Middle frontal gyrus (tissue), 1 donor: Measurements from ENCODE around the gene TRA2B.
"Not testable (repeated sequence)": the region's sequence is repeated elsewhere in the genome, so short reads cannot be mapped to it uniquely, and the experiment has no call there.

ENCODE experiments used
- DNase-seq: peaks from one replicate; pipeline ENCODE4 v3.0.0-alpha.2; 2015; ENCODE audit warnings: low spot score; ENCODE audit errors: extremely low spot score

Gene TRA2B

DNA sequence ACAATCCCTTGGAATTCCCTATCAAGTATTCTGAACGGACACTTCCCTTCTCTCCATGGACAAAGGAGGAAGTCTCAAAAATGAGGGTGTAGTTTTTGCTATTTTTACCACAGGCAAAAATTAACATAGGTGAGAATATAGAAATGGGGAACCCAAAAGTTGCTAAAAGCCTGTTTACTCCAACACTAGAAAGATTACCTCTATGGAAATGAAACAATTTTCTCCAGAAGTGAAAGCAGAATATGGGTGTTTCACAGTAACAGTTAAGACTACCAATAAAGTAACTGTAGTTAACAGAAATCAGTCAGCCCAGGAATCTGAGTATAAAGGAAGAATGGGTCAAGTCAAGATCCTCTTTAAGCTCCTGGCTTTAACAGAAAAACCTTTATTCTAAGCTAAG lies 9.3 kb downstream of the TRA2B start:
- no peak for DNase-seq

DNA sequence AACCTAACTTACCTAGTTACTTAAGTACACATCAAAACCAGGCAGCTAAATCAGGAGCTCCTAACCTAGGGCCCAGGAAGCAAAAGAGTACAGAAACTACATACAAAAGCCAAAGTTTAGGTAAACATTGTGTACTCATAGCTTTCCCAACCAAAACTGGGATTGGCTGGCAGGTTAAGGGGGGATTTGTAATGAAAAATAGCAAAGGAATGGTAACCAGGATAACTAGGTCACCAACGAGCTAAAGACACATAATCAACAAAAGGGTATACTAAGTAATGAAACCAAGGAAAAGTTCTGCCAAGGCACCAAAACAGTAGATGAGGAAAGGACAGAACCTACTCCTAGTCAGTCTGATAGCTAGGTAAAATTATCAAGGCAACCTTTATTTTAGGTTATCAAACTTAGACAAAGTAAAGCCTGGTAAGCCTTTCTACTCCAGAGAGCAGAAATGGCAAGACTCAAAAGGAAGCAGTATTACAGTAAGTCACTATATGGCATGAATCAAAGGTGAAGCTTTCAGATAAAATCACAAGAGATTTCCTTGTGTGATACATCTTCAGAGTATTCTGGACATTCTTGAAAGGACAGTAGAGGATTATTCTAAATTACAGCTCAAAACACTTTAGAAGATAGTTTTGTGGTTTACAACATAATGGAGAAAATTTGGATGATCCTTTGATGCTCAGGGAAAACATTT lies 10.2 kb downstream of the TRA2B start:
- no peak for DNase-seq

DNA sequence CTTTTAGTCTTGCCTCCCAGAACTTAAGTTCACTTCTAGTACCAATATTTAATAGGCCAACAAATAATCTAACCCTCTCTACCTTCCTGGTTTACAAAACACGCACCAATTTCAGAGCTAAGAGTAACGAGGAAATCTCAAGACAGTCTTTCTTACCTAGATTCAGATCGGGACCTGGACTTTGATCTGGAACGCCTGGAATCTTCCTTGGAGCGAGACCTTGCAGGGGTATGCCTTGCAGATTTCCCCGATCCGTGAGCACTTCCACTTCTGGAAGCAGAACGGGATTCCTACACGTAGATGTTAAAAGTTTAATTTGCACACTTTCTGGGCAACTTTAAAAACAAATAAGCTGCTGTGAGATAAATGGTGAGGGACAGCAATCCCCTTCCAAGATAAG lies 11.4 kb downstream of the TRA2B start:
- no peak for DNase-seq

DNA sequence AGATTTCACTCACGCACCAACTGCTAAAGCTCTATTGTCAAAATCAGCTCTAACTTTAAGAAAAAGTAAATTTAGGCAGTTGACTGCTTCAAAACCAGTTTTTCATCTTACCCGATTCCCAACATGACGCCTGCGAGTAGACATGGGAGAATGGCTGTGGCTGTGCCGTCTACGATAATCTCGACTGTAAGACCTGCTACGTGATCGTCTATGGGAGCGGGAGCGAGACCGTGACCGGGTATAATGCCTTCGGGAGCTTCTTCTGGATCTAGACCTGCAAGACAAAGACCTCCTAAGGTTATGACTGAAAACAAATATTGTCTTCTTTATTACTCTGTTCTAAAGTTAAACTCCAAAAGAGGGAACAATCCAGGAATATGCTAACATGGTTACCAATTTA lies 12.5 kb downstream of the TRA2B start:
- DNase-seq: no peak

DNA sequence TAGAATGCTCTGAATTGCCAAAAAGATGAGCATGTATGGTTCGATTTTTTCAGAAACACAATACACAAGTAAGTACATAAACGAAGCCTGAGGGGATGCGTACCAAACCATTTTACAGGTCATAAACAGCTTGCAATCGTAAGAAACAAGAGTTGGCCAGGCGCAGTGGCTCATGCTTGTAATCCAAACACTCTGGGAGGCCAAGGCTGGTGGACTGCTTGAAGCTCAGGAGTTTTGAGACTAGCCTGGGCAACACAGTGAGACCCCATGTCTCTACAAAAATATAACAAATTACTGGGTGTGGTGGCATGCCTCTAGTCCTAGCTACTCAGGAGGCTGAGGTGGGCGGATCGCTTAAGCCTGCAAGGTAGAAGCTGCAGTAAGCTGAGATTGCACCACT lies 13.4 kb downstream of the TRA2B start:
- no peak for DNase-seq

DNA sequence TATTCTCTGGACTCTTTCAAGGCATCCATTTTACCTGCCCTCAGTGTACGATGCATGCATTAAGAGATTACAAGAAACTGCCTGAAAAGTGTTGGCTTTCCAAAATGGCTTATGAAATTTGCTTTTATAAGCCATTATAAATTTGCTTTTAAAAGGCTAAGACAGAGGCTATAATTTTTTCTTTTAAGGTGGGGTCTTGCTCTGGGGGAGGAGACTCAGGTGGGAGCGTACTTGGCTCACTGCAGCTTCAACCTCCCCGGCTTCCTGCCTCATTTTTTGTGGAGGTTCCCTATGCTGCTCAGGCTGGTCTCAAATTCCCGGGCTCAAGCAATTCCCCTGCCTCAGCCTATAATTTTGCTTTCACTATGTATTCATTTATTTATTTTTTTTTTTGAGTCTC lies 17.6 kb downstream of the TRA2B start:
- DNase-seq: no peak

DNA sequence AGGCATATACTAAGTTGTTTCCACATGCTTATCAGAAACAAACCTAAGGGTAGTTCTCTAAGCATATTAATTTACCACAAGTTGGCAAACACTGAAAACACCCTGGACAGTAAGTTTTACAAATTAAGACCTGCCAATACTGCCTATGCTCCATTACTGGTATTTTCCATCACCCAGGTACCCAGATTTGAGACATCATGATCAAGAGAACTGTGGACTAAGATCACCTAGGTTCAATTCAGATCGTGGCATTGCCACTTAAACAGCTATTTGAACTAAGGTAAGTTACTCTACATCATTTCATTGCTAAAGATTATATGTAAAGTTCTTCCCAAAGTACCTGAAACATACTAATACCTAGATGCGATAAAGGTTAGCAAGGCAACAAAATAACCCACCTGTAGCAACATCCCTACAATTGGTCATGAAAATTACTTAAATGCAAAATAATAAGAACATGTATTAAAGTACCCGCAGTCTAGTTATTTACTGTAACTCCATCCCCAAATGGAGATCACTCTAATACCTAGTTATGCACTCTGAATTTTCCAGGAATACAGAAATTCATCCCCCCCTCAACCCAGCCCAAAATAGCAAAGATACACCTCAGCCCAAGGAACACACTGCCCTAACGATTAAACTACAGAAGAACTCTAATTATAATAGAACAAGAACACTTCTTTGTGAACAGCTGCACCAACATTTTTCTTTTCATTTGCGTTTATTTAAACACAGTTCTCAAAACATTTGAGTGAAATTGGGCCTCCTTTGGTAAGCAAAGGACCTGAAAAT lies 21.6 kb downstream of the TRA2B start:
- DNase-seq: no peak

DNA sequence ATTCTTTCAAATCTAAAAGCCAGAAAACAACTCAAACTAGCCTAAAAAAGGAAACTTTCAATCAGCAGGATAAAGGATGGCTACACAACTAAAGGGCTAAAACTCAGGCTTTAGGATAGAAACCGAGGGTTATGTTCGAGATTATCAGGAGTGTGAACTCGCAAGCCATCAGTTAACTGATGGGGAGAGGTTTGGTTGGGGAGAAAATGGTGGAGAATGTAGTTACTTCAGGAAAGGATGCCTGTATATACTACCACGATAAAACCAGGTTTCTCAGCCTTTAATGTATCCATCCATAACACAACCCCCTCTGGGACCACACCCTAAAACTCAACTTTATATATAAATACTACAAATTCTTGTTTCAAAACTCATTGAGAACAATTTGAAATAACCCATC lies 22.2 kb downstream of the TRA2B start:
- DNase-seq: no peak

DNA sequence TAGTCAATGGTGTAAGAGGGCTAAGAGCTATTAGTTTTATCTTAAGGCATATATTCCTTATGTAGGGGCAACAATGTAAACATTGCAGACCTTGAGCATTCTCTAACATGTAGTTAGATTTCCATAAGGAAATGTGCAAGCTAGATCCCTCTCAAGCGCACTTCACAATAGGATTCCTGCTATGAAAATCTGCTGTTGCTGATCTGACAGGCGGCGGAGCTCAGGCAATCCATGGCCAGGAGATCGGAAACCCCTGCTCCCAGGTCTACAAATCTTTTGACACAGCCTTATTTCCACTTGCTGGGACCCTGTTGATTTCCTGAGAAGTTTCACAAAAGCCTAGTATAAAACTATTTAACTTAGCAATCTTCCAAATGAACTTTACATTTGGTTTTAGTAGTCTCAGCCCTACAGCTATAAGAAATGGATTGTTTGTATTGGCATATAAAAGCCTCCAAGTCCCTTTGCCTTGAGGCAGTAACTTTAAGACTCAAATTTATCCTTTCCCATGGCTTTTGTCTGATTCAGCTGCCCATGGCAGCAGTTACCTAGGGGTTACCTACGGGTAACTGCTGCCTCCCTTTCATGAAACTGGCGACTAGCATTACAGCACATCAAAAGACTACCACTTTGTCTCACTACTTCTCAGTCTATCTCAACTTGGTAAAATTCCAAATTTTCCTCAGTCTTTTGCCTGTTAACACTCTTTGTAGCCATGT lies 22.7 kb downstream of the TRA2B start:
- DNase-seq: no peak

DNA sequence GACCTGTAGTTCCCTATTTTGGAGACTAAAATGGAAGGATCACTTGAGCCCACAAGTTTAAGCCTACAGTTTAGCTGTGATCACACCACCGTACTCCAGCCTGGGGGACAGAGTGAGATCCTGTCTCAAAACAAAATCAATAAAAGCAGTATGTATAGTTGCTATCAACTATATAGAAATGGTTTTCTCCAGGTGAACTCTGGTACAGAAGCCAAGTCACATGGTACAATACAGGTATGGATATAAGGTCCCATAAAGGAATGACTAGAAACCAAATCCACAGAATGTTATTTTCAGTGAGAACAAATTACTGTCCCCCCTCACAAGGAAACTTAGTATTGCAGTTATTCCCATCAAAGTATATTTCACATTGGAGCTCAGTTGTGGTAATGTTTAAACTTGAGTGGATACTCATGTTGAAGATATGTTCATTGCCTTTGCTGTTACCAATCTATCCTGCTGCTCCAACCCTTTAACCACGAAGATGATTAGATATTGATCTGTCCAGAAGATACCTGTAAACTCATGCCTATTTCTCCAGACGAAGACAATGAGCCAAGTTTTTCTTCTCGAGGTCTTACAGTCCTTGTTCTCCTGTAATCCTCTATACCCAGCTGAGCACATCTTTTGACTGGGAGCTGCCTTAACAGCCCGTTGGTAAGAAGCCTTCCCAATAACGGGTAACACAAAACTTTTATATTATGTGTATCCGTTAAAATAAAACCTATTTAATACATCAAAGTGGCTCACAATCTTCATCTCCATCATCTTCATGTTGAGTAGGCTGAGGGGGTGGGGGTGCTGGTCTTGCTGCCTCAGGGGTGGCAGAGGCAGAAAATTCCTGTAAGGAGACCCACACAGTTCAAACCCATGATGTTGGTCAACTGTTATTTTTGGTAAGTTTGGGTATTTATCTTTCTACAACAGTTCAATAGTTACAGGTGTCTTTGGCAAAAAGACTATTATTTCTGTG lies 24.6 kb downstream of the TRA2B start:
- no peak for DNase-seq

DNA sequence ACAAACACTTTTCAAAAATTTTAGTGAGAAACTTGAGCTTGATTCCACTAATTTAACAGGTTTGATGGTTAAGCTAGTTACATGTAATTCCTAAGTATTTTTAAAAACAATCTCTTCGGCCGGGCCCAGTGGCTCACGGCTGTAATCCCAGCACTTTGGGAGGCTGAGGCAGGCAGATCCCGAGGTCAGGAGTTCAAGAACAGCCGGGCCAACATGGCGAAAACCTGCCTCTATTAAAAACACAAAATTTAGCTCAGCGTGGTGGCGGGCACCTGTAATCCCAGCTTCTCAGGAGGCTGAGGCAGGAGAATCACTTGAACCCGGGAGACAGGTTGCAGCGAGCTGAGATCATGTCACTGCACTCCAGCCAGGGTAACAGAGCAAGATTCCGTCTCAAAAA lies 25.3 kb downstream of the TRA2B start:
- no peak for DNase-seq

DNA sequence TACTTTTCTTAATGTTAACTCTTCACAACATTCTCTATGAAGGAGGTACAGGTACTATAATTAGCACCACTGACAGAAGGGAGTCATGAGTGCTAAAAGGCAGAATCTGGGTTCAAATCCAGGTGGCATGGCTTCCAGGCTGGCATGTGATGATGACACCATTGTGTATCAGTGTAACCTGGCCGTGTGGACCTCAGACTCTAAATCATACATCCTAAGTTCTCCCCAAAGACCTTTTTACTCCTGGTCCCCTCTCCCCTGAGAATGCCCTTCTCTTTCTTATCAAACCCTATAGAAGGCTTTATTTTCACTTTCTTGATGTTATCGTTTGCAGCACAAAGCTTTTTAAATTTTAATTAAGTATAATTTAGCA lies 26.8 kb downstream of the TRA2B start:
- DNase-seq: not testable (repeated sequence)

DNA sequence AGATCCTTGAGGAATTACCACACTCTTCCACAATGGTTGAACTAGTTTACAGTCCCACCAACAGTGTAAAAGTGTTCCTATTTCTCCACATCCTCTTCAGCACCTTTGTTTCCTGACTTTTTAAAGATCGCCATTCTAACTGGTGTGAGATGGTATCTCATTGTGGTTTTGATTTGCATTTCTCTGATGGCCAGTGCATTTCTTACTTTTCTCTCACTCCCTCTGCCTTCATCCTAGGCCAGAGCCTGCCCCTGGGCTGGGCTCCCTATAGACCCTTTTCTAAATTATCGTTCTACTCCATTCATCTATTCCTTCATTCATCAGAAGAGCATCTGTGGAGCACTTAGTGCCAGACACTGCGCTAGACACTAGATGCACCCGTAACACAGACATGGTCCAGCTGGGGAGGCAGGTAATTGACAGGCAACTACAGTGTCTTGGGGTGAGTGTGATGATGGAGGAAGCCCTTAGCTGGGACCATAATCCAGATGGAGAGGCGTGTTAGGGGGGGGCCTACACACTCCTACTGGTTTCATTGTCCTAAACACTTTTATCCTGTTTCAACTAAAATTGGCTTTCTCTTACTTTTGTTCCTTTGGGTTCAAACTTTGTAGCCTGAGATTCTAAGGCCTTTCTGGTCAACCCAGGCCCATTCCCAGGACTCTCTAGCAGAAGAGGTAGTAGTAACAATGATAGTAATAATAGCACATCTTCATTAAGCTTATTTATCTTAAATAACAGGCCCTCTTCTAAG lies 27.3 kb downstream of the TRA2B start:
- not testable (repeated sequence) for DNase-seq

DNA sequence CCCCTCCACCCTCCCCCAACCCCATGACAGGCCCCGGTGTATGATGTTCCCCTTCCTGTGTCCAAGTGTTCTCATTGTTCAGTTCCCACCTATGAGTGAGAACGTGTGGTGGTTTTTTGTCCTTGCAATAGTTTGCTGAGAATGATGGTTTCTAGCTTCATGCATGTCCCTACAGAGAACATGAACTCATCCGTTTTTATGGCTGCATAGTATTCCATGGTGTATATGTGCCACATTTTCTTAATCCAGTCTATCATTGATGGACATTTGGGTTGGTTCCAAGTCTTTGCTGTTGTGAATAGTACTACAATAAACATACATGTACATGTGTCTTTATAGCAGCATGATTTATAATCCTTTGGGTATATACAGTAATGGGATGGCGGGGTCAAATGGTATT lies 27.9 kb downstream of the TRA2B start:
- not testable (repeated sequence) for DNase-seq

DNA sequence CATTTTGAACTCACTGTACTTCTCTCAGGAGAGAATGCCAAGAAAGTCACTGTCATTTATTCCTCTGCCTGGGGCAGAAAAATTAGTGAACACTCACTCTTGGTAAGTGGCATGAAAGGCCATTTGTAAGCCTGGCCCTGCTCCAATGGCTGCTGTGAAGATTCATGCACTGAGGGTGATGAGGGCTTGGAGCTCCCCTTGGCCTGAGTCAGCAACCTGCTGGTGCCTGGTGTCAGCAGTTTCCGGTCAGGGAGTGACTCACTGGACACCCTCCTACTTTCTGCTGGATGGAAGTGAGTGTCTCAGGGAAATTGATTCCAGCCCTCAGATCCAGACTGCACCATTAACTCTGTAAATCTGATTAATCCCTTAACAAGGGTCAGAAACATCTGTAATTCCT lies 37.6 kb downstream of the TRA2B start:
- DNase-seq: no peak

DNA sequence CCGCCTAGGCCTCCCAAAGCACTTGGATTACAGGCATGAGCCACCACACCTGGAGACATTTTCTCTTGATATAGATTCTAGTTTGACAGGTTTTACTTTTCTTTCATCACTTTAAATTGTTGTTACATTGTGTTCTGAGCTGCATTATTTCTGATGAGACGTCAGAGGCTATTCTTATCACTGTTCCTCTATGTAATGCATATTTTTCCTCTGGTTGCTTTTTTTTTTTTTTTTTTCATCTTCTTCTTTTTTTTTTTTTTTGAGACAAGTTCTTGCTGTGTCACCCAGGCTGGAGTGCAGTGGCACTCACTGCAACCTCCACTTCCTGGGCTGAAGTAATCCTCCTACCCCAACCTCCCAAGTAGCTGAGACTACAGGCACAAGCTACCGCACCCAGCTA lies 41.2 kb downstream of the TRA2B start:
- no peak for DNase-seq

DNA sequence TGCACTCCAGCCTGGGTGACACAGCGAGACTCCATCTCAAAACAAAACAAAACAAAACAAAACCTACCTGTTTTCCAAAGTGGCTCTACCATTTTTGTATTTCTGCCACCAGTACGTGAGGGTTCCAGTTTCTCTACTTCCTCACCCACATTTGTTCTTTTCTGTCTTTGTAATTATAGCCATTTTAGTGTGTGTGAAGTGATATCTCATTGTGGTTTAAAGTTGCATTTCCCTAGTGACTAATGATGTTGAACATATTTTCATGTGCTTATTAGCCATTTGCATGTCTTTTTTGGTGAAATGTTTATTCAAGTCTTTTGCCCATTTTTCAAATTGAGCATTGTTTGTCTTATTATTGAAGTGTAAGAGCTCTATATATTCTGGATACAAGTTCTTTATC lies 50.7 kb downstream of the TRA2B start:
- DNase-seq: no peak

DNA sequence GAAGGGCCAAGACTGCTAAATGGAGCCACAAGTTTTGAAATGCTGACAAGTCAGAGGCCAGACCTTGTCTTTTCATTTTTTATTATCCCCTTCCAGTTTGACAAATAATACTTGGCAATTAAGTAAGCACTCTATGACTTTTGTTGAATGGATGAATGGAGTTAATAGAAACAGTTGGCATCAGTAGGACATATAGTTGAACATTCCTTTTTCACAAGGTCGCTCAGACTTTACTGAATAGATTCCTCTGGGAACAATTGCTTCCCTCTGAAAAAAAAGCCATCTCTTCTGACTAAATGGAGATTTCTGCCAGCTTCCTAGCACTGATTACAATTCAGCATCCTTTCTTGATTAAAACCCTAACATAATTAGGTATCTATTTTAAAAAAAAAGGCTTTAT lies 53.2 kb downstream of the TRA2B start:
- DNase-seq: no peak

DNA sequence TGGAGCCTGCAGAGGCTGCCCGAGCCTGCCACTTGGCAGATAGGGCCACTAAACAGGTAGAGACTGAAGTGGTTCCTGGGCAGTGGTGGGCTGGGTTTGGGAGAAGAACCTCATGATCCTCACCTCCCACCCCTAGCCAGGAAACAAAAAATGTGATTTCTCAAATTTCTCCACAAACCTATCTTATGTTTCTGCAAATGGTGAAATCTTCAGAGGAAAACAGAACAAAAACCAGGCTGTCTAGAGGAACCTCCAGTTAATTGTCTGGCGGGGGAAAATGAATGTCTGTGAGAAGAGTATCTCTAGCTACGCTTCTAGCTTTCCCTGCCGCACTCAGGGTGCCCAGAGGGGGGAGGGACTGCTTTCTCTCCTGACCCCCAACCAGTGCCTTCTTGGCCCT lies 55.9 kb downstream of the TRA2B start:
- no peak for DNase-seq

DNA sequence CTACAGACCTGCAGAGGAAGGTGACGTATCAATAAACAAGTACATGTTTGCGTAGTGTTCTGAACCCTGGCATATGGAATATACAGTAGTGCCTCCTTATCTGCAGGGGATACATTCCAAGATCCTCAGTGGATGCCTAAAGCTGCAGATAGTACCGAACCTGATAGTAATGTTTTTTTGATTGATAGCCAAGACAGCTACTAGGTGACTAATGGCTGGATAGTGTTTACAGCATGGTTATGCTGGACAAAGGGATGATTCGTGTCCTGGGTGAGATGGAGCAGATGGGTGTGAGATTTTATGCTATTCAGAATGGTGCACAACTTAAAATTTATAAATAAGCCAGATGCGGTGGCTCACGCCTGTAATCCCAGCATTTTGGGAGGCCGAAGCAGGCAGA lies 57.2 kb downstream of the TRA2B start:
- no peak for DNase-seq

DNA sequence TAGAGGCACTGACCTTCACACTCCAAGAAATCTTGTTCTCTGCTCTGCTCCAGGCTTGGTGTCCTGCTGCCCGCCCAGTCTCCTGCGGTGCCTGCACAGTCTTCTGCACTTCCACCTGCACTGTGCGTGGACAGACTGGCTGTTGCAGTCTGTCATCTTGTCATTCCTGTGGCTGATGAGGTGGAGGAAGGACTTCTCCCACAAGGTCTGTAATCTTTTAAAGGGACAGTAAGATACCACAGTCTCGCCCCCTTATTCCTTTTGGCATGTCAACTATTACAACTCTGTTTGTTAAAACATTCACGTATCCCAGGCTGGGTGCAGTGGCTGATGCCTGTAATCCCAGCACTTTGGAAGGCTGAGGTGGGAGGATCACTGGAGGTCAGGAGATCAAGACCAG lies 58.9 kb downstream of the TRA2B start:
- no peak for DNase-seq
